Nephron (organoid): ENCODE data around the gene LGMN.

Experiments used
- H3K27ac Mint-ChIP-seq, 3 experiments: 2 replicates each; pipeline ENCODE4 v1.8.0; 2020; ENCODE audit warnings: mixed read lengths in 3 of 3, mild to moderate bottlenecking in 2 of 3, moderate library complexity in 1 of 3
- H3K27me3 Mint-ChIP-seq: 2 replicates; pipeline ENCODE4 v1.8.0; 2021; ENCODE audit warnings: low read depth, mild to moderate bottlenecking, moderate library complexity, mixed read lengths
- H3K36me3 Mint-ChIP-seq: 2 replicates; pipeline ENCODE4 v1.8.0; 2020; ENCODE audit warnings: low read depth, mixed read lengths
- H3K4me1 Mint-ChIP-seq: 2 replicates; pipeline ENCODE4 v1.8.0; 2020; ENCODE audit warnings: mixed read lengths
- H3K4me3 Mint-ChIP-seq, 3 experiments: 2 replicates each; pipeline ENCODE4 v1.8.0; 2020; ENCODE audit warnings: mild to moderate bottlenecking in 3 of 3, mixed read lengths in 3 of 3, moderate library complexity in 2 of 3
- H3K9me3 Mint-ChIP-seq: 2 replicates; pipeline ENCODE4 v1.8.0; 2020; ENCODE audit warnings: mixed read lengths
- CTCF ChIP-seq, 3 experiments: fragments of 200-600 bp; sonication (generic); IDR thresholded peaks; one replicate each; pipeline ENCODE4 v1.5.0; 2021; ENCODE audit warnings: antibody characterized with exemption in 3 of 3; ENCODE audit not compliant: unreplicated experiment in 3 of 3

The LGMN gene

GRCh38 chr14:92690171-92691011 lies 58.0 kb downstream of the LGMN start:
- H3K36me3 Mint-ChIP-seq = no peaks in the 10 kb centered on the region
- no peak overlapping the region for H3K27ac Mint-ChIP-seq
- TF ChIP-seq CTCF (IDR thresholded peaks at IDR 0.05; ENCODE audit: unreplicated experiment in 3 of 3) = peak; percentile 45 to 60 (median 59)
- peak overlapping the region in 1 of 3 experiments; percentile 40 for H3K4me3 Mint-ChIP-seq
- peaks cover 38% of the 10 kb centered on the region for H3K27me3 Mint-ChIP-seq
- H3K9me3 Mint-ChIP-seq = no peaks in the 10 kb centered on the region
- peaks cover 6% of the 10 kb centered on the region for H3K4me1 Mint-ChIP-seq

- Mint-ChIP-seq H3K36me3 (no peaks in the 10 kb centered on the region), H3K27ac (no peak overlapping the region), H3K27me3 (peaks cover 28% of the 10 kb centered on the region), H3K4me1 (no peaks in the 10 kb centered on the region), H3K4me3 (peak overlapping the region; percentile 35 to 76 (median 65)), H3K9me3 (no peaks in the 10 kb centered on the region)
- no peak for TF ChIP-seq CTCF (IDR thresholded peaks at IDR 0.05; ENCODE audit: unreplicated experiment in 3 of 3)
Measured at GRCh38 chr14:92688434-92689375, 59.7 kb downstream of the LGMN start.

- no peak for TF ChIP-seq CTCF (IDR thresholded peaks at IDR 0.05; ENCODE audit: unreplicated experiment in 3 of 3)
- H3K27ac Mint-ChIP-seq = no peak overlapping the region
- peak overlapping the region in 1 of 3 experiments; percentile 65 for H3K4me3 Mint-ChIP-seq
- no peaks in the 10 kb centered on the region for H3K36me3 Mint-ChIP-seq
- no peaks in the 10 kb centered on the region for H3K9me3 Mint-ChIP-seq
- no peaks in the 10 kb centered on the region for H3K4me1 Mint-ChIP-seq
- peaks cover 28% of the 10 kb centered on the region for H3K27me3 Mint-ChIP-seq
Measured at GRCh38 chr14:92687681-92688433, 60.6 kb downstream of the LGMN start.

GRCh38 chr14:92686900-92687427 lies 61.5 kb downstream of the LGMN start:
- Mint-ChIP-seq H3K36me3 (no peaks in the 10 kb centered on the region), H3K27me3 (peaks cover 28% of the 10 kb centered on the region), H3K4me3 (peak overlapping the region in 1 of 3 experiments; percentile 46), H3K9me3 (no peaks in the 10 kb centered on the region), H3K27ac (no peak overlapping the region), H3K4me1 (no peaks in the 10 kb centered on the region)
- TF ChIP-seq CTCF (IDR thresholded peaks at IDR 0.05; ENCODE audit: unreplicated experiment in 3 of 3) = peak; percentile 96 to 99 (median 97)

GRCh38 chr14:92686411-92686899 lies 62.0 kb downstream of the LGMN start:
- Mint-ChIP-seq H3K36me3 (no peaks in the 10 kb centered on the region), H3K4me1 (no peaks in the 10 kb centered on the region), H3K9me3 (no peaks in the 10 kb centered on the region), H3K4me3 (no peak overlapping the region), H3K27ac (no peak overlapping the region), H3K27me3 (peaks cover 28% of the 10 kb centered on the region)
- no peak for TF ChIP-seq CTCF (IDR thresholded peaks at IDR 0.05; ENCODE audit: unreplicated experiment in 3 of 3)
